Mucosa of descending colon (tissue), 3 donors: ENCODE measurements around the gene RIOK2. TPM values are rescaled to one million over a fixed set of nuclear protein-coding genes. Genes with fewer than 3 reads are reported as not detected.
A peak's percentile ranks its signal among the peaks of the same experiment; 100 is the strongest.
"Not testable (repeated sequence)": the region's sequence is repeated elsewhere in the genome, so short reads cannot be mapped to it uniquely, and the experiment has no call there.

Experiments used
- ATAC-seq: fragments of 200-7000 bp; cut with Tn5 transposase; one replicate; pipeline ENCODE4 v1.9.1; 2020; ENCODE audit warnings: mild to moderate bottlenecking, moderate library complexity
- DNase-seq, 3 donors: peaks; one replicate each; pipeline ENCODE4 v3.0.0-alpha.2; 2020
- H3K36me3 ChIP-seq: fragments of 200-600 bp; one replicate; pipeline ENCODE4 v1.8.0; 2021; ENCODE audit warnings: low read depth, mild to moderate bottlenecking
- H3K4me1 ChIP-seq: fragments of 200-600 bp; one replicate; pipeline ENCODE4 v1.8.0; 2021; ENCODE audit warnings: low read depth, mild to moderate bottlenecking
- H3K4me3 ChIP-seq: fragments of 200-600 bp; one replicate; pipeline ENCODE4 v1.8.0; 2021; ENCODE audit warnings: mild to moderate bottlenecking
- H3K9me3 ChIP-seq: fragments of 200-600 bp; one replicate; pipeline ENCODE4 v1.8.0; 2021; ENCODE audit warnings: mild to moderate bottlenecking
- intact Hi-C, 2 donors: fragments of 100-400 bp; cut with DNase I in 1 of 2; cut with micrococcal nuclease in 1 of 2; formaldehyde crosslinking; loops; one replicate each; pipeline versions ENCODE4 v1.11.0 to v1.11.1; 2022; cut with DNase I, micrococcal nuclease
- total RNA-seq, 3 donors: library from RNA; stranded (reverse); fragmentation: NEBNext Ultra II Directional in 2 of 3; extraction: Animal tissue kit (Norgen Biotek cat#: 25700) in 2 of 3; gene quantifications; one replicate each; pipeline versions ENCODE4 v1.2.1 to v1.2.4, GENCODE V29; 2021 to 2023
- TF ChIP-seq, protein P1 (sequence below): fragments of 200-600 bp; IDR thresholded peaks from one replicate; pipeline ENCODE4 v1.8.0; 2022; ENCODE audit warnings: antibody characterized with exemption, mild to moderate bottlenecking
- donor health status: DM: no; HTN: no; CAD: no; lungs with moderate emphysema.
- donor health status: DM: no; HTN: no; CAD: no.
- donor health status: DM: no; HTN: yes; CAD: no.

Gene RIOK2
- total RNA-seq, 3 donors from 2014 or later = 18.0 to 26.8 (median 21.3) TPM

DNA sequence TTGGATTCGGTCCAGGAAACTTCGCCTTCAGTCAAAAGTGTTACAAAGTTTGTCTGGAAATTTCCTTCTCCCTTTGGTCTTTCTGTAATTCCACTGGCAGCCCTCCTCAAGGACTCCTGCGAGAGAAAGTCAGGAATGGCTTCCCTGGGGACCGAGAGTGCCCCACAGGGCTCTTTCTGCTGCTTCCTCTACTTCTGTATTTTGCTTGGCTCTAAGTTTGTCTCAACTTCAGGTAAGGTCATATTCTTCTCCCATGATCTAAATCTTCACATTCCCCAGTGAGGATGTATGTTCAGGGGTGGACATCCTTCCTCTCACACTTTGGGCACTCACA lies 10.3 kb upstream of the RIOK2 start:
- intact Hi-C loops = no loop called here
- no peak for ATAC-seq
- TF ChIP-seq, protein P1, sequence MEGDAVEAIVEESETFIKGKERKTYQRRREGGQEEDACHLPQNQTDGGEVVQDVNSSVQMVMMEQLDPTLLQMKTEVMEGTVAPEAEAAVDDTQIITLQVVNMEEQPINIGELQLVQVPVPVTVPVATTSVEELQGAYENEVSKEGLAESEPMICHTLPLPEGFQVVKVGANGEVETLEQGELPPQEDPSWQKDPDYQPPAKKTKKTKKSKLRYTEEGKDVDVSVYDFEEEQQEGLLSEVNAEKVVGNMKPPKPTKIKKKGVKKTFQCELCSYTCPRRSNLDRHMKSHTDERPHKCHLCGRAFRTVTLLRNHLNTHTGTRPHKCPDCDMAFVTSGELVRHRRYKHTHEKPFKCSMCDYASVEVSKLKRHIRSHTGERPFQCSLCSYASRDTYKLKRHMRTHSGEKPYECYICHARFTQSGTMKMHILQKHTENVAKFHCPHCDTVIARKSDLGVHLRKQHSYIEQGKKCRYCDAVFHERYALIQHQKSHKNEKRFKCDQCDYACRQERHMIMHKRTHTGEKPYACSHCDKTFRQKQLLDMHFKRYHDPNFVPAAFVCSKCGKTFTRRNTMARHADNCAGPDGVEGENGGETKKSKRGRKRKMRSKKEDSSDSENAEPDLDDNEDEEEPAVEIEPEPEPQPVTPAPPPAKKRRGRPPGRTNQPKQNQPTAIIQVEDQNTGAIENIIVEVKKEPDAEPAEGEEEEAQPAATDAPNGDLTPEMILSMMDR = no peak
- Histone ChIP-seq H3K9me3 (no peaks in the 10 kb centered on the region), H3K4me1 (no peaks in the 10 kb centered on the region), H3K4me3 (no peak overlapping the region), H3K36me3 (no peaks in the 10 kb centered on the region)
- no peak for DNase-seq

DNA sequence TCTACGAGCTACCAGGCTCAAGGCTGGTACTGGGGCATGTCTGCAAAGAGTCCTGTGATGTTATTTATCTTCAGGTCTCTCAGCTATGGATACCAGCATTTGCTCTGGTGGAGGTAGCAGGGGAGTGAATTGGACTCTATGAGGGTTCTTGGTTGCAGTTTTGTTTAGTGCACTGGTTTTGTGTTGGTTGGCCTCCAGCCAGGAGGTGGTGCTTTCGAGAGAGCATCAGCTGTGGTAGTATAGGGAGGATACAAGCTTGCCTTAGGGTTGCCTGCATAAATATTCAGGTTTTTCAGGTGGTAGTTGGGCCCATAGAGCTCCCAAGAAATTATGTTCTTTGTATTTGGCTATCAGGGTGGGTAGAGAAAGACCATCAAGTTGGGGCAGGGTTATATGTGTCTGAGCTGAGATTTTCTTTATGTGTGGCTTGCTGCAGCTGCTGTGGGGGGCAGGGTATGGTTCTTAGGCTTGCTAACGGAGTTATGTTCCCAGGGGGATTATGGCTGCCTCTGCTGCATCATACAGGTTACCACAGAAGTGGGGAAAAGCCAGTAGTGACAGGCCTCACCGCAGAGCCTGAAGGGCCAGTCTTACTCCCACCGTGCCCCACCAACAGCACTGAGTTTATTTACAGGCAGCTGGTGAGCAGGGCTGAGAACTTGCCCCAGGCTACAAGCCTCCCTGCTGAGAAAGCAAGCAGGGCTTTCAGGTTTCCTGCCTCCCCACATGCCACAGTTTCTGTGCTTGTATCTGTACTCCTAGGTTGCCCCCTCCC lies 9.7 kb upstream of the RIOK2 start:
- H3K36me3 ChIP-seq = no peaks in the 10 kb centered on the region
- no peaks in the 10 kb centered on the region for H3K9me3 ChIP-seq
- TF ChIP-seq, protein P1 = no peak
- no peaks in the 10 kb centered on the region for H3K4me1 ChIP-seq
- DNase-seq = no peak
- H3K4me3 ChIP-seq = no peak overlapping the region
- ATAC-seq = no peak
- intact Hi-C loops = no loop called here

DNA sequence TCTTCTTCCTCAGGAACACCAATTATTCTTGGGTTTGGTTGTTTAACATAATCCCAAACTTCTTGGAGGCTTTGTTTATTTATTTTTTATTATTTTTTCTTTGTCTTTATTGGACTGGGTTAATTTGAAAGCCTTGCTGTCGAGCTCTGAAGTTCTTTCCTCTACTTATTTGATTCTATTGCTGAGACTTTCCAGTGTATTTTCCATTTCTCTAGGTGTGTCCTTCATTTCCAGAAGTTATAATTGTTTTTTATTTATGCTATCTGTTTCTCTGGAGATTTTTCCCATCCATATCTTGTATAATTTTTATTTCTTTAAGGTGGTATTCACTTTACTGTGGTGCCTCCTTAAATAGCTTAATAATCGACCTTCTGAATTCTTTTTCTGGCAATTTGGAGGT lies 8.8 kb upstream of the RIOK2 start:
- TF ChIP-seq, protein P1 = no peak
- Histone ChIP-seq H3K4me3 (no peak overlapping the region), H3K9me3 (no peaks in the 10 kb centered on the region), H3K4me1 (no peaks in the 10 kb centered on the region), H3K36me3 (no peaks in the 10 kb centered on the region)
- no peak for ATAC-seq
- no peak for DNase-seq
- intact Hi-C loops = no loop called here

DNA sequence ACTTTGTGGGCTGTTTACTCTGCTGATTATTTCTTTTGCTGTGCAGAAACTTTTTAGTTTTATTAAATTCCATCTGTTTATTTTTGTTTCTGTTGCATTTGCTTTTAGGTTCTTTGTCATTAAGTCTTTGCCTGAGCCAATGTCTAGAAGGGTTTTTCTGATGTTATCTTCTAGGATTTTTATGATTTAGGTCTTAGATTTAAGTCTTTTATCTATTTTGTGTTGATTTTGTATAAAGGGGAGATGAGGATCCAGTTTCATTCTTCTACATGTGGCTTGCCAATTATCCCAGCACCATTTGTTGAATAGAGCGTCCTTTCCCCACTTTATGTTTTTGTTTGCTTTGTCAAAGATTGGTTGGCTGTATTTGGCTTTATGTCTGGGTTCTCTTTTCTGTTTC lies 6.5 kb upstream of the RIOK2 start:
- H3K4me1 ChIP-seq, ATAC-seq, H3K4me3 ChIP-seq, intact Hi-C loops, DNase-seq, H3K9me3 ChIP-seq, H3K36me3 ChIP-seq: not testable (repeated sequence)

DNA sequence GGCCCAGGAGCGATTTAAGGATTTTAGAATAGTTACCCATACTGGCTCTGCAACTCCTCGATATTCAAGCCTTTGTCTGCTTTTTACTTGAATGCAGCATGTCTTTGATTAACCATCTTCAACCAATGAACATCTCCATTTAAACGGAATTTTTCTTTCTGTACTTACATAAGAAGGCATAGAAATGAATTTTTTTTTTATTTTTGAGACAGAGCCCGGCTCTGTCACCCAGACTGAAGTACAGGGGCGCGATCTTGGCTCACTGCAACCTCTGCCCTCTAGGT lies 825 bp upstream of the RIOK2 start:
- DNase-seq (no peak), ATAC-seq (no peak)
- H3K4me3 ChIP-seq = peak overlapping the region; percentile 73
- TF ChIP-seq, protein P1 = no peak
- no peaks in the 10 kb centered on the region for H3K36me3 ChIP-seq
- intact Hi-C loops = no loop called here
- H3K4me1 ChIP-seq = no peaks in the 10 kb centered on the region
- H3K9me3 ChIP-seq = no peaks in the 10 kb centered on the region

DNA sequence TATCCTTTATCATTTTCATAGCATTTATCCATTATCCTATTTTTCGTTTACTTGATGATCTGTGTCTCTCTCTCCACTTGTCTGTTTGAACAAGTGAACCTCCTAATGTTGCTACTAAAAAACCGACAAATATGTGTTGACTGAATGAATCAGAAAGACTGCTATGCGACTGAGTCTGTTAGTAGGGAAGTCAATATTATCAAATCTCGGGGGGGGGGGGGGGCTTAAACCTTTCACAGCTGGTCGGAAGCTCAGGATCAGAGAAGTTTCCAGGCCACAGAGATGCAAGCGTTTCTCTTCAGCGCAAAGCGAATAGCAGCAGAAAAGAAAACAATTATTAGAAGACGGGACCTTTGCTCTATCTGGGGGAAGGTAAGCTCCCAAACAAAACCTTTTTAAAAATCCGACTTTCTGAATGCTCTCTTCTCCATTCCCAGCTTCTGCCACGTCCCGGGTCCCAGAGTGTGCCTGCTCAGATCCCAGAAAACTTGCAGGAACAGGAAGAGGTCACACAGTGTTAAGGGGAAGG lies 412 bp downstream of the RIOK2 start:
- DNase-seq (peak in 1 of 3 donors; percentile 18), ATAC-seq (peak; percentile 1)
- TF ChIP-seq, protein P1 = no peak
- Histone ChIP-seq H3K36me3 (no peaks in the 10 kb centered on the region), H3K9me3 (no peaks in the 10 kb centered on the region), H3K4me3 (peak overlapping the region; percentile 73), H3K4me1 (no peaks in the 10 kb centered on the region)
- intact Hi-C loops = no loop called here
